Breast epithelium (tissue), 3 donors: ENCODE data around the gene SYNE1.

ENCODE experiments used
- CTCF ChIP-seq, 3 donors: fragments of 450-650 bp; IDR thresholded peaks; one replicate each; pipeline ENCODE4 v1.5.1; 2016 to 2017; ENCODE audit warnings: antibody characterized with exemption in 3 of 3, mild to moderate bottlenecking in 3 of 3, moderate library complexity in 3 of 3
- POLR2AphosphoS5 ChIP-seq, 3 donors: sonication (generic); formaldehyde crosslinking; IDR thresholded peaks; one replicate each; pipeline ENCODE4 v1.6.1; 2017; ENCODE audit warnings: antibody characterized with exemption in 3 of 3

- TF ChIP-seq CTCF (IDR thresholded peaks at IDR 0.05) (no peak), POLR2AphosphoS5 (IDR thresholded peaks at IDR 0.05) (no peak)
These were observed 488.8 kb downstream of the SYNE1 start for GRCh38 chr6:152148412-152148811.
